ENCODE measurements around the gene POLR2H.

DNA sequence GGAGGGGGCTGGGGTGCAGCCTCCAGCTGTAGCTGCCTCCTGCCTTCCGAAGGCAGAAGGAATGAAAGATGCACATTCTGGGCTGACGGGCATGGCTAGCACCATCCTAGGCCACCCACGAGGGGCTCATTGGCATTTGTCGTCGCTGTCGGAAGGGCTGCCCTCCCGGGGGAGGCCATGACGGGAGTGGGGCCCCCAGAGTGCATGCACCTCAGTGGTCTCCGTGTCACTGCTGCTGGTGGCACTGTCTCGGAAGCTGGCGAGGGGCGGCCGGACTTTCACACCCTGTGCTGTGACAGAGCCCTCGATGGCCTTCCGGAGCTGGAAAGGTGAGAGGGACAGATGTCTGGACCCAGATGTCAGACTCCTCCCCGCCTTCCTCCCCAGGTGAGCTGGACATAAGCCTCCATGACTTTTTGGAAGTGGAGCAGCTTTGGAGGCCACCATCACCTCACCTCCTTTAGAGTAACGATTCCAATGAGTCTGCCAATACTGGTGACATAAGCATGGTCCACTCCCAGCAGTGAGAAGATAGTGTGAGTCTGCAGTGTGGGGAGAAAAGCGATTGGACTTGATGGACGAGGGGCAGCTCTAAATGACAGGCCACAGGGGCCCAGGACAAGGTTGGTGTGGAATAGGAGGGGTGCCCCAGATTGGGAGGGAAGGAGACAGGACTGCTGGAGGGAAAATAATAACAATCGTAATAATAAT, 14.9 kb upstream of the POLR2H start:
- TF ChIP-seq, protein P1, sequence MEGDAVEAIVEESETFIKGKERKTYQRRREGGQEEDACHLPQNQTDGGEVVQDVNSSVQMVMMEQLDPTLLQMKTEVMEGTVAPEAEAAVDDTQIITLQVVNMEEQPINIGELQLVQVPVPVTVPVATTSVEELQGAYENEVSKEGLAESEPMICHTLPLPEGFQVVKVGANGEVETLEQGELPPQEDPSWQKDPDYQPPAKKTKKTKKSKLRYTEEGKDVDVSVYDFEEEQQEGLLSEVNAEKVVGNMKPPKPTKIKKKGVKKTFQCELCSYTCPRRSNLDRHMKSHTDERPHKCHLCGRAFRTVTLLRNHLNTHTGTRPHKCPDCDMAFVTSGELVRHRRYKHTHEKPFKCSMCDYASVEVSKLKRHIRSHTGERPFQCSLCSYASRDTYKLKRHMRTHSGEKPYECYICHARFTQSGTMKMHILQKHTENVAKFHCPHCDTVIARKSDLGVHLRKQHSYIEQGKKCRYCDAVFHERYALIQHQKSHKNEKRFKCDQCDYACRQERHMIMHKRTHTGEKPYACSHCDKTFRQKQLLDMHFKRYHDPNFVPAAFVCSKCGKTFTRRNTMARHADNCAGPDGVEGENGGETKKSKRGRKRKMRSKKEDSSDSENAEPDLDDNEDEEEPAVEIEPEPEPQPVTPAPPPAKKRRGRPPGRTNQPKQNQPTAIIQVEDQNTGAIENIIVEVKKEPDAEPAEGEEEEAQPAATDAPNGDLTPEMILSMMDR (conservative IDR thresholded peaks at IDR 0.05): no peak
- no peak for TF ChIP-seq EZH2 (IDR thresholded peaks at IDR 0.05; ENCODE audit: low read depth)

Measured in PC-9 (cell line).